Panc1 (cell line): ENCODE measurements around the gene LNPEP.

Source experiments
- CTCF ChIP-seq: fragments of 450-650 bp; IDR thresholded peaks from 2 replicates; pipeline ENCODE4 v1.5.1; 2017; ENCODE audit warnings: mild to moderate bottlenecking
- TF ChIP-seq, protein P1 (sequence below), 2 experiments: IDR thresholded peaks; 2 replicates each; pipeline ENCODE4 v1.6.1; 2011 to 2012; ENCODE audit warnings: low read depth in 2 of 2, control low read depth in 1 of 2, low read length in 1 of 2, mild to moderate bottlenecking in 1 of 2, moderate library complexity in 1 of 2; ENCODE audit not compliant: insufficient read depth in 1 of 2

- no peak for TF ChIP-seq CTCF
- TF ChIP-seq, protein P1, sequence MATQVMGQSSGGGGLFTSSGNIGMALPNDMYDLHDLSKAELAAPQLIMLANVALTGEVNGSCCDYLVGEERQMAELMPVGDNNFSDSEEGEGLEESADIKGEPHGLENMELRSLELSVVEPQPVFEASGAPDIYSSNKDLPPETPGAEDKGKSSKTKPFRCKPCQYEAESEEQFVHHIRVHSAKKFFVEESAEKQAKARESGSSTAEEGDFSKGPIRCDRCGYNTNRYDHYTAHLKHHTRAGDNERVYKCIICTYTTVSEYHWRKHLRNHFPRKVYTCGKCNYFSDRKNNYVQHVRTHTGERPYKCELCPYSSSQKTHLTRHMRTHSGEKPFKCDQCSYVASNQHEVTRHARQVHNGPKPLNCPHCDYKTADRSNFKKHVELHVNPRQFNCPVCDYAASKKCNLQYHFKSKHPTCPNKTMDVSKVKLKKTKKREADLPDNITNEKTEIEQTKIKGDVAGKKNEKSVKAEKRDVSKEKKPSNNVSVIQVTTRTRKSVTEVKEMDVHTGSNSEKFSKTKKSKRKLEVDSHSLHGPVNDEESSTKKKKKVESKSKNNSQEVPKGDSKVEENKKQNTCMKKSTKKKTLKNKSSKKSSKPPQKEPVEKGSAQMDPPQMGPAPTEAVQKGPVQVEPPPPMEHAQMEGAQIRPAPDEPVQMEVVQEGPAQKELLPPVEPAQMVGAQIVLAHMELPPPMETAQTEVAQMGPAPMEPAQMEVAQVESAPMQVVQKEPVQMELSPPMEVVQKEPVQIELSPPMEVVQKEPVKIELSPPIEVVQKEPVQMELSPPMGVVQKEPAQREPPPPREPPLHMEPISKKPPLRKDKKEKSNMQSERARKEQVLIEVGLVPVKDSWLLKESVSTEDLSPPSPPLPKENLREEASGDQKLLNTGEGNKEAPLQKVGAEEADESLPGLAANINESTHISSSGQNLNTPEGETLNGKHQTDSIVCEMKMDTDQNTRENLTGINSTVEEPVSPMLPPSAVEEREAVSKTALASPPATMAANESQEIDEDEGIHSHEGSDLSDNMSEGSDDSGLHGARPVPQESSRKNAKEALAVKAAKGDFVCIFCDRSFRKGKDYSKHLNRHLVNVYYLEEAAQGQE (IDR thresholded peaks at IDR 0.05; ENCODE audit: insufficient read depth in 1 of 2, low read depth in 2 of 2, low read length in 1 of 2) = no peak
These were observed 64.0 kb downstream of the LNPEP start for GRCh38 chr5:96999856-97000255.
